GM18951 (cell line): ENCODE data around the gene CEP112.
"Not testable (repeated sequence)": the region's sequence is repeated elsewhere in the genome, so short reads cannot be mapped to it uniquely, and the experiment has no call there.

ENCODE experiments used
- POLR2A ChIP-seq: IDR thresholded peaks from 4 replicates; pipeline ENCODE4 v1.6.1; 2011; ENCODE audit warnings: mild to moderate bottlenecking; ENCODE audit not compliant: insufficient read length, insufficient read depth; ENCODE audit errors: extremely low read depth
- in situ Hi-C: fragments of 300-500 bp; cut with MboI; formaldehyde crosslinking; loops from one replicate; pipeline ENCODE4 v1.12.0; 2022; ENCODE audit warnings: low sequenced_read_pairs, mixed read lengths, inconsistent platforms; ENCODE audit not compliant: unreplicated experiment

CEP112 gene

GRCh38 chr17:65743308-65743655, 448.7 kb downstream of the CEP112 start:
- no peak for TF ChIP-seq POLR2A
- in situ Hi-C loops: no loop called here

- TF ChIP-seq POLR2A: no peak
- in situ Hi-C loops: no loop called here
These were observed 449.3 kb downstream of the CEP112 start for GRCh38 chr17:65742403-65743307.

GRCh38 chr17:65741710-65742109, 450.2 kb downstream of the CEP112 start:
- in situ Hi-C loops: no loop called here
- no peak for TF ChIP-seq POLR2A

- in situ Hi-C loops: no loop called here
- TF ChIP-seq POLR2A: no peak
These were observed 452.9 kb downstream of the CEP112 start for GRCh38 chr17:65739034-65739433.

GRCh38 chr17:65737451-65737850, 454.5 kb downstream of the CEP112 start:
- in situ Hi-C loops: no loop called here
- no peak for TF ChIP-seq POLR2A

- in situ Hi-C loops: no loop called here
These were observed 458.6 kb downstream of the CEP112 start for GRCh38 chr17:65733314-65733713.

GRCh38 chr17:65732667-65733066, 459.3 kb downstream of the CEP112 start:
- in situ Hi-C loops: not testable (repeated sequence)

More at GRCh38 chr17:65733314-65733713, 458.6 kb downstream of the CEP112 start:
- no peak for TF ChIP-seq POLR2A

- TF ChIP-seq POLR2A: no peak
- in situ Hi-C loops: no loop called here
These were observed 461.2 kb downstream of the CEP112 start for GRCh38 chr17:65730711-65731169.

GRCh38 chr17:65729207-65729606, 462.7 kb downstream of the CEP112 start:
- no peak for TF ChIP-seq POLR2A

GRCh38 chr17:65727832-65728231, 464.1 kb downstream of the CEP112 start:
- in situ Hi-C loops: no loop called here
- TF ChIP-seq POLR2A: no peak

More at GRCh38 chr17:65729207-65729606, 462.7 kb downstream of the CEP112 start:
- in situ Hi-C loops: no loop called here

- in situ Hi-C loops: no loop called here
- TF ChIP-seq POLR2A: no peak
These were observed 464.7 kb downstream of the CEP112 start for GRCh38 chr17:65727246-65727645.

- no peak for TF ChIP-seq POLR2A
- in situ Hi-C loops: no loop called here
These were observed 468.3 kb downstream of the CEP112 start for GRCh38 chr17:65723431-65724151.

- no peak for TF ChIP-seq POLR2A
- in situ Hi-C loops: no loop called here
These were observed 473.3 kb downstream of the CEP112 start for GRCh38 chr17:65718601-65719000.
